Hepatocyte (in vitro differentiated cells): ENCODE data around the gene ETV6.

Experiments used
- CTCF ChIP-seq: fragments of 200-600 bp; sonication (generic); IDR thresholded peaks from 2 replicates; pipeline ENCODE4 v1.5.1; 2016; ENCODE audit warnings: antibody characterized with exemption, mild to moderate bottlenecking; ENCODE audit not compliant: poor library complexity
- EZH2phosphoT487 ChIP-seq: fragments of 200-600 bp; sonication (generic); IDR thresholded peaks from one replicate; pipeline ENCODE4 v1.6.1; 2018; ENCODE audit warnings: antibody characterized with exemption, mild to moderate bottlenecking, low read depth, moderate library complexity; ENCODE audit not compliant: unreplicated experiment, severe bottlenecking

- TF ChIP-seq CTCF (no peak), EZH2phosphoT487 (no peak)
These were observed 204.6 kb downstream of the ETV6 start for GRCh38 chr12:11854011-11854499.
